Measurements from ENCODE around the gene GLS.

GLS gene

GRCh38 chr2:190882411-190882766, 1.8 kb downstream of the GLS start:
- no peak for TF ChIP-seq REST (IDR thresholded peaks at IDR 0.05; ENCODE audit: low read depth)
- TF ChIP-seq USF1 (IDR thresholded peaks at IDR 0.05), result no peak
- TF ChIP-seq RAD21 (IDR thresholded peaks at IDR 0.05; ENCODE audit: low read depth), result no peak
- TF ChIP-seq EGR1 (IDR thresholded peaks at IDR 0.05), result no peak
- TF ChIP-seq NFIC (IDR thresholded peaks at IDR 0.05), result no peak
- no peak for TF ChIP-seq MAX (IDR thresholded peaks at IDR 0.05)
- no peak for TF ChIP-seq CREB1 (IDR thresholded peaks at IDR 0.05; ENCODE audit: low read depth)
- no peak for TF ChIP-seq YY1 (IDR thresholded peaks at IDR 0.05; ENCODE audit: low read depth)
- TF ChIP-seq EP300 (IDR thresholded peaks at IDR 0.05; ENCODE audit: borderline replicate concordance), result no peak
- TF ChIP-seq FOXM1 (IDR thresholded peaks at IDR 0.05; ENCODE audit: borderline replicate concordance, low read depth), result no peak
- TF ChIP-seq TCF12 (IDR thresholded peaks at IDR 0.05; ENCODE audit: low read depth), result no peak
- TF ChIP-seq ZBTB7A (IDR thresholded peaks at IDR 0.05; ENCODE audit: low read depth), result no peak
- TF ChIP-seq TEAD4 (IDR thresholded peaks at IDR 0.05), result no peak
- TF ChIP-seq CEBPB (IDR thresholded peaks at IDR 0.05), result no peak

- TF ChIP-seq TEAD4 (IDR thresholded peaks at IDR 0.05), result no peak
- TF ChIP-seq EP300 (IDR thresholded peaks at IDR 0.05; ENCODE audit: borderline replicate concordance), result no peak
- no peak for TF ChIP-seq REST (IDR thresholded peaks at IDR 0.05; ENCODE audit: low read depth)
- TF ChIP-seq FOXM1 (IDR thresholded peaks at IDR 0.05; ENCODE audit: borderline replicate concordance, low read depth), result no peak
- TF ChIP-seq ZBTB7A (IDR thresholded peaks at IDR 0.05; ENCODE audit: low read depth), result no peak
- TF ChIP-seq TCF12 (IDR thresholded peaks at IDR 0.05; ENCODE audit: low read depth), result no peak
- no peak for TF ChIP-seq CREB1 (IDR thresholded peaks at IDR 0.05; ENCODE audit: low read depth)
- TF ChIP-seq EGR1 (IDR thresholded peaks at IDR 0.05), result no peak
- no peak for TF ChIP-seq CEBPB (IDR thresholded peaks at IDR 0.05)
- TF ChIP-seq NFIC (IDR thresholded peaks at IDR 0.05), result no peak
- TF ChIP-seq RAD21 (IDR thresholded peaks at IDR 0.05; ENCODE audit: low read depth), result no peak
- TF ChIP-seq USF1 (IDR thresholded peaks at IDR 0.05), result no peak
- no peak for TF ChIP-seq YY1 (IDR thresholded peaks at IDR 0.05; ENCODE audit: low read depth)
These were observed 2.4 kb downstream of the GLS start for GRCh38 chr2:190882856-190883582.

GRCh38 chr2:190887089-190887488, 6.5 kb downstream of the GLS start:
- TF ChIP-seq CREB1 (IDR thresholded peaks at IDR 0.05; ENCODE audit: low read depth) (no peak), TCF12 (IDR thresholded peaks at IDR 0.05; ENCODE audit: low read depth) (no peak), CEBPB (IDR thresholded peaks at IDR 0.05) (peak; percentile 54; the same call in 1 of the 2 replicates), EP300 (IDR thresholded peaks at IDR 0.05; ENCODE audit: borderline replicate concordance) (no peak)

- no peak for TF ChIP-seq REST (IDR thresholded peaks at IDR 0.05; ENCODE audit: low read depth)
- TF ChIP-seq TCF12 (IDR thresholded peaks at IDR 0.05; ENCODE audit: low read depth), result no peak
- TF ChIP-seq MAX (IDR thresholded peaks at IDR 0.05), result no peak
- TF ChIP-seq NFIC (IDR thresholded peaks at IDR 0.05), result no peak
- TF ChIP-seq EP300 (IDR thresholded peaks at IDR 0.05; ENCODE audit: borderline replicate concordance), result no peak
- TF ChIP-seq CREB1 (IDR thresholded peaks at IDR 0.05; ENCODE audit: low read depth), result no peak
- no peak for TF ChIP-seq RAD21 (IDR thresholded peaks at IDR 0.05; ENCODE audit: low read depth)
- TF ChIP-seq CEBPB (IDR thresholded peaks at IDR 0.05), result no peak
- no peak for TF ChIP-seq FOXM1 (IDR thresholded peaks at IDR 0.05; ENCODE audit: borderline replicate concordance, low read depth)
- no peak for TF ChIP-seq USF1 (IDR thresholded peaks at IDR 0.05)
- no peak for TF ChIP-seq TEAD4 (IDR thresholded peaks at IDR 0.05)
- no peak for TF ChIP-seq ZBTB7A (IDR thresholded peaks at IDR 0.05; ENCODE audit: low read depth)
- TF ChIP-seq EGR1 (IDR thresholded peaks at IDR 0.05), result no peak
- no peak for TF ChIP-seq TAF1 (IDR thresholded peaks at IDR 0.05; ENCODE audit: low read depth)
- TF ChIP-seq YY1 (IDR thresholded peaks at IDR 0.05; ENCODE audit: low read depth), result no peak
These were observed 7.8 kb downstream of the GLS start for GRCh38 chr2:190888449-190888848.

Measured in Ishikawa (cell line).